Measurements from ENCODE around the gene H1-8.

The H1-8 gene

DNA sequence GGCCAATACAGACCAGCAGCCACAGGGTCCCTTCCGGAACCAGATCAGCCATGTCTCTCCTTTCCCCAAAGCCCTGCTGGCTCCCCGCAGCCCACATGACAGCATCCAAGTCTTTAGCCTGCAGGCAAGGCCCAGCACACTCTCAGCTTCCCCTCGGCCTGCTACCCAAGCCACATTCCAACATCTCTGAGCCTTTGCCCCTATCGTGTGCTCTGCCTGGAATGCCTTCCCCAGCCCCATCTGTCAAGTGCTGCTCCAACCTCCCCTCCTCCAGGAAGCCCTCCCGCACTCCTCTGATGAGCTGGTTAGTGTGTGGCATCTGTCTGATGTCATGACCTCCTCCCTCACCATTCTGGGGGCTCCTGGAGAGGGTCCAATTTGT is 55.0 kb downstream of the H1-8 start:
- H3K4me3 Mint-ChIP-seq: no peak overlapping the region
- DNase-seq (ENCODE audit: low spot score): no peak
- no peaks in the 10 kb centered on the region for H3K9me3 Mint-ChIP-seq
- H3K4me1 Mint-ChIP-seq (ENCODE audit: low read depth): peaks cover 14% of the 10 kb centered on the region
- no peaks in the 10 kb centered on the region for H3K36me3 Mint-ChIP-seq (ENCODE audit: low read depth)
- H3K27ac Mint-ChIP-seq: no peak overlapping the region
- peaks cover 54% of the 10 kb centered on the region for H3K27me3 Mint-ChIP-seq (ENCODE audit: low read depth)

DNA sequence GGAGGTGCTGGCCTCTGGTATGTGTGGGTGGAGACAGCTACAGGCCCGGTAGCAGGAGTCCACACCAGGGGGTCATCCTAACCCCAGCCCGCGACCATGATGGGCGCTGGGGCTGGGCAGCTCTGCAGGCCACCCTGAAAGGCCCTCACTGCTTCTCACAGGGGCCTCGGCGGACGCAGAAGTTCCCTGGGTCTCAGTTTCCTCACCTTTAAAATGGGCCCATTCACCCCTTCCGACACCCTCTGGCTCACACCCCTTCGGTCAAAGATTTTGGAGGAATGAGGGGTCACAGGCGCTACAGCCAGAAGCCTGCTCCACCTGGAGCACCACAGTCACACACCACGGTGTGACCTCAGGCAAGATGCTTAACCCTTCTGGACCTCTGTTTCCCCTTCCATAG is 55.5 kb downstream of the H1-8 start:
- Mint-ChIP-seq H3K27ac (no peak overlapping the region), H3K4me1 (ENCODE audit: low read depth) (peaks cover 9% of the 10 kb centered on the region), H3K4me3 (no peak overlapping the region), H3K36me3 (ENCODE audit: low read depth) (no peaks in the 10 kb centered on the region), H3K27me3 (ENCODE audit: low read depth) (peaks cover 53% of the 10 kb centered on the region), H3K9me3 (no peaks in the 10 kb centered on the region)
- no peak for DNase-seq (ENCODE audit: low spot score)

DNA sequence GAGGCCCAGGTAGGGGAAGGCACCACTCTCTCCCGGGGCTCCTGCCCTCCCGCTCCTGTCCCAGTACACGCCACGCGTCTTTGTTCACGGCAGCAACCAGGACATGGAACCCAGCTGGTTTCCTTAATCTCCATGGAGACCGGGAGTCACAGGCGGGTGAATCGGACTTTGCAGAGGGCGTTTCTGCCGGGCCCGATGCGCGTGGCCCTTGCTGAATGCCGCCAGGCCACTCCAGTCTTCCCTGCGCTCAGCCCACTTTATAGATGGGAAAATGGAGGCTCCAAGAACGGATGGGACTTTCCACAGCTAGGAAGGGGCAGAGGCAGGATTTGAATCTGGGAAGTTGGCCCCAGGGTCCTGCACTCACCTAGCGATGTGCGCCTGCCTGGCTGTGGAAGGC is 56.1 kb downstream of the H1-8 start:
- peaks cover 3% of the 10 kb centered on the region for H3K4me1 Mint-ChIP-seq (ENCODE audit: low read depth)
- DNase-seq (ENCODE audit: low spot score): no peak
- H3K36me3 Mint-ChIP-seq (ENCODE audit: low read depth): no peaks in the 10 kb centered on the region
- peaks cover 54% of the 10 kb centered on the region for H3K27me3 Mint-ChIP-seq (ENCODE audit: low read depth)
- no peak overlapping the region for H3K4me3 Mint-ChIP-seq
- no peaks in the 10 kb centered on the region for H3K9me3 Mint-ChIP-seq
- H3K27ac Mint-ChIP-seq: no peak overlapping the region

DNA sequence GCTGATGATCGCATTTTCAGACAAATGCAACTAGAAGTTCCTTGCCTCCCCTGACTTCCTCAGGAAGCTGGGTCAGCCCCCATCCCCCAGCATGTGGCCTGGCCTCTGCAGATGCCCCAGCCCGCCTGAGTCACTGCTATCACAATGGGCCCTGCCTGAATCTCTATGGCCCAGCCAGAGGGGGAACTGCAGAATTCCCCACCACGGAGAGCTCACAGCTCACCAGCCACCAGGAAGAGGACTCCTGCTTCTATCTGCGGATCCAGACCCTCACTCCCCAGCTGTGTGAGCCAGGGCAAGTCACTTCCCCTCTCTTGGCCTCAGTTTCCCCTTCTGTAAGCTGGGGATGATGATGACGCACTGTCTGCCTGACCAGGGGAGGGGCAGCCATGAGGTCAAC is 56.6 kb downstream of the H1-8 start:
- DNase-seq (ENCODE audit: low spot score): no peak
- no peak overlapping the region for H3K27ac Mint-ChIP-seq
- no peak overlapping the region for H3K4me3 Mint-ChIP-seq
- no peaks in the 10 kb centered on the region for H3K36me3 Mint-ChIP-seq (ENCODE audit: low read depth)
- H3K9me3 Mint-ChIP-seq: no peaks in the 10 kb centered on the region
- peaks cover 2% of the 10 kb centered on the region for H3K4me1 Mint-ChIP-seq (ENCODE audit: low read depth)
- peaks cover 55% of the 10 kb centered on the region for H3K27me3 Mint-ChIP-seq (ENCODE audit: low read depth)

DNA sequence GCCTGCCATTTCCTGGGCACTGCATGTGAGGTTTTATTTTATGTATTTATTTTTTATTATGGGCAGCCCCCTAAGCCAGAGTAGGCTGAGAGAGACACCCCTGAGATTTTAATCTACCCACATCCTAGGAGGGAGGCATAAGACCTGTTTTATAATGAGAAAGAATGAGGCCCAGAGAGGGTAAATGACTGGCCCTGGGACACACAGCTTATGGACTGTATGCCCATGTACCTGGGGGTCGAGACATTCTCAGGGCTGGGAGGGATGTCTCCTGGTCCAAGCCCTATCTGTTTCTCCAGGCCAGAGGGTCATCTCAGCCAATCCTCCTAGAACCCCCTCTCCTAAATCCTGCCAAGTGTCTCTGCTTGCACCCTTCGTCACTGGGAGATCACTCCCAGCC is 57.4 kb downstream of the H1-8 start:
- Mint-ChIP-seq H3K36me3 (ENCODE audit: low read depth) (no peaks in the 10 kb centered on the region), H3K4me3 (no peak overlapping the region), H3K27ac (no peak overlapping the region), H3K4me1 (ENCODE audit: low read depth) (peaks cover 2% of the 10 kb centered on the region), H3K27me3 (ENCODE audit: low read depth) (peaks cover 52% of the 10 kb centered on the region), H3K9me3 (no peaks in the 10 kb centered on the region)
- no peak for DNase-seq (ENCODE audit: low spot score)

All from T-helper 2 cell treated with Interferon-gamma antibody and Interleukin-4, amounts not matched to agents 5 μg/mL and 100 μg/mL, for 36 hours (primary cell).